Umbilical cord (tissue), 2 donors: ENCODE measurements around the gene EXOC2. TPM values are rescaled to one million over a fixed set of nuclear protein-coding genes. Genes with fewer than 3 reads are reported as not detected.
"Not testable (repeated sequence)": the region's sequence is repeated elsewhere in the genome, so short reads cannot be mapped to it uniquely, and the experiment has no call there.

Experiments
- DNase-seq: peaks from one replicate; pipeline ENCODE4 v3.0.0-alpha.2; 2015; ENCODE audit warnings: low spot score
- total RNA-seq: library from RNA; depleted of rRNA; stranded (reverse); fragments of >200 nt; gene quantifications from one replicate; pipeline ENCODE4 v1.2.3, GENCODE V29; 2014; ENCODE audit warnings: low replicate concordance; ENCODE audit not compliant: insufficient read depth

EXOC2 gene
- total RNA-seq, 1 donor from 2014 or later, result 47.9 TPM

GRCh38 chr6:633611-634010, 59.3 kb downstream of the EXOC2 start:
- no peak for DNase-seq

GRCh38 chr6:628766-629165, 64.2 kb downstream of the EXOC2 start:
- DNase-seq, result no peak

- DNase-seq, result no peak
These were observed 66.7 kb downstream of the EXOC2 start for GRCh38 chr6:626236-626635.

- peak; percentile 19 for DNase-seq
These were observed 68.0 kb downstream of the EXOC2 start for GRCh38 chr6:624979-625378.

GRCh38 chr6:622462-622861, 70.5 kb downstream of the EXOC2 start:
- no peak for DNase-seq

- no peak for DNase-seq
These were observed 71.0 kb downstream of the EXOC2 start for GRCh38 chr6:621931-622330.

- no peak for DNase-seq
These were observed 72.0 kb downstream of the EXOC2 start for GRCh38 chr6:620950-621349.

- no peak for DNase-seq
These were observed 72.8 kb downstream of the EXOC2 start for GRCh38 chr6:620166-620565.

GRCh38 chr6:617456-618100, 75.4 kb downstream of the EXOC2 start:
- peak; percentile 6 for DNase-seq

GRCh38 chr6:613981-614380, 79.0 kb downstream of the EXOC2 start:
- no peak for DNase-seq

- no peak for DNase-seq
These were observed 81.0 kb downstream of the EXOC2 start for GRCh38 chr6:611928-612327.

GRCh38 chr6:610882-611281, 82.1 kb downstream of the EXOC2 start:
- no peak for DNase-seq

GRCh38 chr6:609905-610304, 83.0 kb downstream of the EXOC2 start:
- DNase-seq, result no peak

- DNase-seq, result no peak
These were observed 86.0 kb downstream of the EXOC2 start for GRCh38 chr6:606829-607379.

- DNase-seq, result not testable (repeated sequence)
These were observed 87.0 kb downstream of the EXOC2 start for GRCh38 chr6:605895-606294.

- DNase-seq, result no peak
These were observed 88.4 kb downstream of the EXOC2 start for GRCh38 chr6:604579-604978.

GRCh38 chr6:603265-603664, 89.7 kb downstream of the EXOC2 start:
- no peak for DNase-seq

GRCh38 chr6:599576-600448, 93.1 kb downstream of the EXOC2 start:
- no peak for DNase-seq

- no peak for DNase-seq
These were observed 99.1 kb downstream of the EXOC2 start for GRCh38 chr6:593907-594212.

- DNase-seq, result peak; percentile 69
These were observed 99.6 kb downstream of the EXOC2 start for GRCh38 chr6:593139-593906.

- DNase-seq, result no peak
These were observed 103.8 kb downstream of the EXOC2 start for GRCh38 chr6:589090-589489.

GRCh38 chr6:586553-586952, 106.4 kb downstream of the EXOC2 start:
- no peak for DNase-seq
